Cerebellar cortex (tissue), 1 donor: ENCODE results near the gene ACAA2.

Experiments used
- DNase-seq: peaks from one replicate; pipeline ENCODE4 v3.0.0-alpha.2; 2015; ENCODE audit warnings: low spot score

The ACAA2 gene

GRCh38 chr18:49739275-49739674 is 74.1 kb downstream of the ACAA2 start:
- DNase-seq, result no peak

- no peak for DNase-seq
Observed at GRCh38 chr18:49738721-49739120, 74.6 kb downstream of the ACAA2 start.

DNA sequence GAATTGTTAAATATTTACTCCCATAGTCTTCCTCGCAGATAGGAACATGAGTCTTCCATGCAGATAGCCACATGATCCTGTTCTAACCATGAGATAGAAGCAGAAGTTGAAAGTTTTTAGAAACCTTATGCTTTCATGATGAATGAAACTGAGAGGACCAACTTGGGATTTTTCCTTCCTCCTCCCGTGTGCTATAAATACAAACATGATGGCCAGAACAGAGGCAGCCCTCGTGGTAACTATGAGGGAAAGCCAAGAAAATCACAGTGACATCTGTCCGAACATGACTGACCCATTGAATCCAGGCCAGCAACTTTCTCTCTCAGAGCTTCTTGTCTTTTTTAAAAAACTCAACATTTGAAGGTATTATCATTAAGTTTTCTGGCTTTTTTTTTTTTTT is 78.5 kb downstream of the ACAA2 start:
- peak; percentile 11 for DNase-seq

- no peak for DNase-seq
Observed at GRCh38 chr18:49733896-49734585, 79.3 kb downstream of the ACAA2 start.

GRCh38 chr18:49733321-49733720 is 80.0 kb downstream of the ACAA2 start:
- no peak for DNase-seq
